ENCODE measurements around the gene MITF.

DNA sequence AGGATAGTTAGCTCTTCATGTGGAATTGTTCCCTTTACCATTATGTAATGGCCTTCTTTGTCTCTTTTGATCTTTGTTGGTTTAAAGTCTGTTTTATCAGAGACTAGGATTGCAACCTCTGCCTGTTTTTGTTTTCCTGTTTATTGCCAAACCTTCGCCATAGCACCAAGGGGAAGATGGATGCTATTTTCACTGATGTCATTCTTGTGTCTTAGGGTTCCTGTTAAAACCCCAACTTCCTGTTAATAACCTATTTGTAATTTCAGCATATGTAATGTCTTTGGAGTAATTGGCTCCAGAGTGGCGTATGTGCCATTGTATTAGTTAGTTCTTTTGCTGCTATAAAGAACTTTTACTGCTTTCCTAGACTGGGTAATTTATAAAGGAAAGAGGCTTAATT lies 271.1 kb downstream of the MITF start:
- TF ChIP-seq CTCF (IDR thresholded peaks at IDR 0.05; ENCODE audit: low read depth, low read length) = no peak
- TF ChIP-seq EZH2phosphoT487 (IDR thresholded peaks at IDR 0.05; ENCODE audit: low read depth) = no peak
